Measurements from ENCODE around the gene KMT5C.

Gene KMT5C

GRCh38 chr19:55368701-55369563 is 29.3 kb downstream of the KMT5C start:
- DNase-seq (ENCODE audit: low read depth): no peak

- DNase-seq (ENCODE audit: low read depth): peak; percentile 27
These were observed 30.1 kb downstream of the KMT5C start for GRCh38 chr19:55369653-55370304.

GRCh38 chr19:55370305-55370988 is 30.8 kb downstream of the KMT5C start, which contains the start of gene IL11:
Gene IL11, minus strand, starts transcription at chr19:55370463. Its CDS starts 153 bp downstream, at chr19:55370310.
- no peak for DNase-seq (ENCODE audit: low read depth)

GRCh38 chr19:55372316-55373081 is 32.8 kb downstream of the KMT5C start:
- DNase-seq (ENCODE audit: low read depth): no peak

GRCh38 chr19:55373306-55373992 is 33.8 kb downstream of the KMT5C start:
- no peak for DNase-seq (ENCODE audit: low read depth)

- DNase-seq (ENCODE audit: low read depth): no peak
These were observed 34.5 kb downstream of the KMT5C start for GRCh38 chr19:55373993-55374757.

GRCh38 chr19:55376241-55376933 is 36.7 kb downstream of the KMT5C start, which contains the start of gene TMEM190:
Gene TMEM190, plus strand, starts transcription at chr19:55376826. Its CDS starts 28 bp downstream, at chr19:55376854.
- DNase-seq (ENCODE audit: low read depth): no peak

- no peak for DNase-seq (ENCODE audit: low read depth)
These were observed 37.9 kb downstream of the KMT5C start for GRCh38 chr19:55377356-55378131.

GRCh38 chr19:55379174-55379573 is 39.5 kb downstream of the KMT5C start:
- DNase-seq (ENCODE audit: low read depth): no peak

GRCh38 chr19:55382013-55382412 is 42.3 kb downstream of the KMT5C start:
- DNase-seq (ENCODE audit: low read depth): no peak

- DNase-seq (ENCODE audit: low read depth): no peak
These were observed 42.9 kb downstream of the KMT5C start for GRCh38 chr19:55382522-55383054.

- DNase-seq (ENCODE audit: low read depth): peak; percentile 52
These were observed 43.8 kb downstream of the KMT5C start for GRCh38 chr19:55383279-55384130.

- DNase-seq (ENCODE audit: low read depth): no peak
These were observed 44.6 kb downstream of the KMT5C start, which contains the start of gene TMEM238 for GRCh38 chr19:55384131-55384919. Gene TMEM238, minus strand, starts transcription at chr19:55384292. Its CDS starts 33 bp downstream, at chr19:55384259.

GRCh38 chr19:55384920-55385723 is 45.4 kb downstream of the KMT5C start:
- peak; percentile 93 for DNase-seq (ENCODE audit: low read depth)

- DNase-seq (ENCODE audit: low read depth): peak; percentile 97
These were observed 46.2 kb downstream of the KMT5C start, which contains the start of gene RPL28 for GRCh38 chr19:55385724-55386492. Gene RPL28, plus strand, starts transcription at chr19:55385932. Its CDS starts 426 bp downstream, at chr19:55386358.
